ENCODE data around the gene RSPH1. TPM values are rescaled to one million over a fixed set of nuclear protein-coding genes. Genes with fewer than 3 reads are reported as not detected.
A peak's percentile ranks its signal among the peaks of the same experiment; 100 is the strongest.

The RSPH1 gene
- total and polyA plus RNA-seq, 2 of the 4 experiments (the other 2 are of a cell fraction), result not detected

DNA sequence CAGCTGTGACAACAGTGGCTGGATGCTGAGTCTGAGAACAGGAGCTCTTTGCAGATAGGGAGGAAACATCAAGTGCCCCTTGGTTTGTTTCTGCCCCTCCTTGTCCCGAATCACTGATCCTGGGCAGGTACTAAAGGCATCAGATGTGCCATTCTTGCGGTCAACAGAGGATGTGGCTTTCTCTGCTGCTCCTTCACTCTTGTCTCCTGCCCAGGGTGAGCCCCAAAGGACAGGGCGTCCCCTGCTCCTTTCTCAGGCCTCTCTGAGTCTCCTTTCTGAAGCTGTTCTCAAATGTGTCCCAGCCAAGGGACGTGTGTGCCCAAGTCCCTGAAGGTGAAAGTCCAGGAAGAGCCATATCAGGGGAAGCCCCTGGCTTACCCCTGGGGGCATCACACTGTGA, 49.3 kb upstream of the RSPH1 start:
- no peak overlapping the region for H3K27ac ChIP-seq (ENCODE audit: insufficient read depth, low read length)
- ATAC-seq (ENCODE audit: low read depth), result no peak
- H3K9me1 ChIP-seq (ENCODE audit: insufficient read depth, low read length), result no peaks in the 10 kb centered on the region
- no peaks in the 10 kb centered on the region for H3K4me1 ChIP-seq (ENCODE audit: control insufficient read depth, insufficient read depth, low read length)
- H2AK5ac ChIP-seq (ENCODE audit: low read depth, low read length), result no peak overlapping the region
- H3K9ac ChIP-seq (ENCODE audit: low read depth, low read length), result no peak overlapping the region
- intact Hi-C loops (cut with micrococcal nuclease), result no loop called here
- H3K4me2 ChIP-seq (ENCODE audit: low read depth, low read length), result no peak overlapping the region
- H3K4me3 ChIP-seq (ENCODE audit: insufficient read depth, low read depth, low read length), result no peak overlapping the region
- H2AFZ ChIP-seq (replicated peaks; ENCODE audit: low read length, poor library complexity), result no peak overlapping the region
- dilution Hi-C loops (cut with HindIII; ENCODE audit: low sequenced_read_pairs, unreplicated experiment), result no loop called here
- H3K14ac ChIP-seq (replicated peaks; ENCODE audit: low read depth, low read length), result no peak overlapping the region
- no peak overlapping the region for H3K23ac ChIP-seq (ENCODE audit: low read depth, low read length)
- POLR2A ChIA-PET (ENCODE audit: unreplicated experiment), result no interaction called here
- no peak overlapping the region for H2BK15ac ChIP-seq (ENCODE audit: low read depth, low read length)
- no peak overlapping the region for H2BK20ac ChIP-seq (ENCODE audit: low read depth, low read length)
- no peak overlapping the region for H3K4ac ChIP-seq (ENCODE audit: low read depth, low read length)
- no peaks in the 10 kb centered on the region for H3K79me1 ChIP-seq (ENCODE audit: low read depth in 1 of 2, low read length in 2 of 2)
- DNase-seq, result no peak
- no peak overlapping the region for H4K8ac ChIP-seq (ENCODE audit: low read depth in 2 of 2, low read length in 2 of 2)
- BruUV-seq (replicated peaks), result no TSS peak
- no peak overlapping the region for H2BK120ac ChIP-seq (ENCODE audit: low read depth, low read length)
- in situ Hi-C loops (cut with MboI; ENCODE audit: low sequenced_read_pairs), result no loop called here
- peaks cover 4% of the 10 kb centered on the region; the same call in 1 of the 2 replicates for H3K27me3 ChIP-seq (ENCODE audit: control insufficient read depth, insufficient read depth, low read length)
- H4K91ac ChIP-seq (ENCODE audit: insufficient read depth, low read depth, low read length), result no peak overlapping the region
- CTCF ChIA-PET, result no interaction called here
- no peaks in the 10 kb centered on the region for H3K36me3 ChIP-seq (ENCODE audit: control insufficient read depth, insufficient read depth, low read length)
- no peaks in the 10 kb centered on the region for H3K9me3 ChIP-seq (ENCODE audit: control insufficient read depth, insufficient read depth, low read length)
- no peaks in the 10 kb centered on the region for H4K20me1 ChIP-seq (ENCODE audit: insufficient read depth, low read length)
- H4K5ac ChIP-seq (ENCODE audit: low read depth, low read length), result no peak overlapping the region
- H3K18ac ChIP-seq (ENCODE audit: low read depth, low read length), result no peak overlapping the region
- 55% methylated on average over 3 of the region's 4 CpGs; no CpG with 5 or more reads in 1 of the 2 experiments for WGBS, 2 experiments (ENCODE audit: extremely low coverage in 2 of 2, insufficient read length in 1 of 2)
- no peak overlapping the region for H2BK5ac ChIP-seq (ENCODE audit: low read depth, low read length, poor library complexity, severe bottlenecking)
- H2AK9ac ChIP-seq (replicated peaks; ENCODE audit: low read depth, low read length, poor library complexity), result no peak overlapping the region
- H3K56ac ChIP-seq (ENCODE audit: extremely low read depth, insufficient read depth, low read length), result 0 out of 2 replicates have a peak overlapping the region, but pooled peaks have one; percentile 5
- no peak for TF ChIP-seq POLR2A (IDR thresholded peaks at IDR 0.05; ENCODE audit: low read depth, low read length)
- TF ChIP-seq CEBPB (IDR thresholded peaks at IDR 0.05; ENCODE audit: low read depth, low read length), result no peak
- no peak for TF ChIP-seq BHLHE40 (IDR thresholded peaks at IDR 0.05; ENCODE audit: low read depth, low read length)
- no peak for TF ChIP-seq RCOR1 (IDR thresholded peaks at IDR 0.05; ENCODE audit: insufficient replicate concordance, low read length)
- no peak for TF ChIP-seq NFE2L2 (IDR thresholded peaks at IDR 0.05; ENCODE audit: low read depth, low read length)
- no peak for TF ChIP-seq MAZ (IDR thresholded peaks at IDR 0.05; ENCODE audit: borderline replicate concordance, low read depth, low read length)
- TF ChIP-seq CHD1 (IDR thresholded peaks at IDR 0.05; ENCODE audit: low read depth, low read length), result no peak
- TF ChIP-seq RFX5 (IDR thresholded peaks at IDR 0.05; ENCODE audit: low read depth, low read length), result no peak
- TF ChIP-seq, protein P1, sequence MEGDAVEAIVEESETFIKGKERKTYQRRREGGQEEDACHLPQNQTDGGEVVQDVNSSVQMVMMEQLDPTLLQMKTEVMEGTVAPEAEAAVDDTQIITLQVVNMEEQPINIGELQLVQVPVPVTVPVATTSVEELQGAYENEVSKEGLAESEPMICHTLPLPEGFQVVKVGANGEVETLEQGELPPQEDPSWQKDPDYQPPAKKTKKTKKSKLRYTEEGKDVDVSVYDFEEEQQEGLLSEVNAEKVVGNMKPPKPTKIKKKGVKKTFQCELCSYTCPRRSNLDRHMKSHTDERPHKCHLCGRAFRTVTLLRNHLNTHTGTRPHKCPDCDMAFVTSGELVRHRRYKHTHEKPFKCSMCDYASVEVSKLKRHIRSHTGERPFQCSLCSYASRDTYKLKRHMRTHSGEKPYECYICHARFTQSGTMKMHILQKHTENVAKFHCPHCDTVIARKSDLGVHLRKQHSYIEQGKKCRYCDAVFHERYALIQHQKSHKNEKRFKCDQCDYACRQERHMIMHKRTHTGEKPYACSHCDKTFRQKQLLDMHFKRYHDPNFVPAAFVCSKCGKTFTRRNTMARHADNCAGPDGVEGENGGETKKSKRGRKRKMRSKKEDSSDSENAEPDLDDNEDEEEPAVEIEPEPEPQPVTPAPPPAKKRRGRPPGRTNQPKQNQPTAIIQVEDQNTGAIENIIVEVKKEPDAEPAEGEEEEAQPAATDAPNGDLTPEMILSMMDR (conservative IDR thresholded peaks at IDR 0.05; ENCODE audit: low read depth, low read length), result no peak
- no peak for TF ChIP-seq FOS (IDR thresholded peaks at IDR 0.05; ENCODE audit: low read depth, low read length)
- TF ChIP-seq, protein P2, sequence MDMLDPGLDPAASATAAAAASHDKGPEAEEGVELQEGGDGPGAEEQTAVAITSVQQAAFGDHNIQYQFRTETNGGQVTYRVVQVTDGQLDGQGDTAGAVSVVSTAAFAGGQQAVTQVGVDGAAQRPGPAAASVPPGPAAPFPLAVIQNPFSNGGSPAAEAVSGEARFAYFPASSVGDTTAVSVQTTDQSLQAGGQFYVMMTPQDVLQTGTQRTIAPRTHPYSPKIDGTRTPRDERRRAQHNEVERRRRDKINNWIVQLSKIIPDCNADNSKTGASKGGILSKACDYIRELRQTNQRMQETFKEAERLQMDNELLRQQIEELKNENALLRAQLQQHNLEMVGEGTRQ (IDR thresholded peaks at IDR 0.05; ENCODE audit: low read depth, low read length), result no peak
- TF ChIP-seq MAFK (IDR thresholded peaks at IDR 0.05; ENCODE audit: low read depth, low read length), result no peak
- TF ChIP-seq SMC3 (IDR thresholded peaks at IDR 0.05; ENCODE audit: low read depth, low read length), result no peak
- TF ChIP-seq RAD21 (IDR thresholded peaks at IDR 0.05; ENCODE audit: low read length), result no peak

All from IMR-90 (cell line).